ENCODE measurements around the gene WTAP.
"Not testable (repeated sequence)": the region's sequence is repeated elsewhere in the genome, so short reads cannot be mapped to it uniquely, and the experiment has no call there.

The WTAP gene

GRCh38 chr6:159719287-159719686 is 8.0 kb upstream of the WTAP start:
- DNase-seq (ENCODE audit: low read depth), result peak; percentile 22
- no peak for TF ChIP-seq CTCF (conservative IDR thresholded peaks at IDR 0.05; ENCODE audit: control insufficient read depth, insufficient read depth, low read depth, low read length)
- H3K4me3 ChIP-seq (ENCODE audit: control insufficient read depth, low read depth, low read length), result no peak overlapping the region

GRCh38 chr6:159720708-159721107 is 6.6 kb upstream of the WTAP start:
- peak; percentile 26 for TF ChIP-seq CTCF (conservative IDR thresholded peaks at IDR 0.05; ENCODE audit: control insufficient read depth, insufficient read depth, low read depth, low read length)
- H3K4me3 ChIP-seq (ENCODE audit: control insufficient read depth, low read depth, low read length), result no peak overlapping the region
- DNase-seq (ENCODE audit: low read depth), result peak; percentile 40

- not testable (repeated sequence) for DNase-seq (ENCODE audit: low read depth); H3K4me3 ChIP-seq (ENCODE audit: control insufficient read depth, low read depth, low read length)
These were observed 5.3 kb upstream of the WTAP start for GRCh38 chr6:159721981-159722380.

GRCh38 chr6:159722655-159723054 is 4.7 kb upstream of the WTAP start:
- TF ChIP-seq CTCF (conservative IDR thresholded peaks at IDR 0.05; ENCODE audit: control insufficient read depth, insufficient read depth, low read depth, low read length), result no peak
- DNase-seq (ENCODE audit: low read depth), result no peak
- no peak overlapping the region for H3K4me3 ChIP-seq (ENCODE audit: control insufficient read depth, low read depth, low read length)

- TF ChIP-seq CTCF (conservative IDR thresholded peaks at IDR 0.05; ENCODE audit: control insufficient read depth, insufficient read depth, low read depth, low read length), result no peak
- no peak for DNase-seq (ENCODE audit: low read depth)
- H3K4me3 ChIP-seq (ENCODE audit: control insufficient read depth, low read depth, low read length), result no peak overlapping the region
These were observed 4.0 kb upstream of the WTAP start for GRCh38 chr6:159723259-159723658.

- no peak for TF ChIP-seq CTCF (conservative IDR thresholded peaks at IDR 0.05; ENCODE audit: control insufficient read depth, insufficient read depth, low read depth, low read length)
- no peak overlapping the region for H3K4me3 ChIP-seq (ENCODE audit: control insufficient read depth, low read depth, low read length)
- DNase-seq (ENCODE audit: low read depth), result no peak
These were observed 2.5 kb upstream of the WTAP start for GRCh38 chr6:159724778-159725177.

- not testable (repeated sequence) for H3K4me3 ChIP-seq (ENCODE audit: control insufficient read depth, low read depth, low read length); DNase-seq (ENCODE audit: low read depth)
These were observed 2.1 kb upstream of the WTAP start for GRCh38 chr6:159725208-159725607.

GRCh38 chr6:159726255-159726917 is 920 bp upstream of the WTAP start:
- peak; percentile 15 for DNase-seq (ENCODE audit: low read depth)
- H3K4me3 ChIP-seq (ENCODE audit: control insufficient read depth, low read depth, low read length), result peak overlapping the region; percentile 91
- no peak for TF ChIP-seq CTCF (conservative IDR thresholded peaks at IDR 0.05; ENCODE audit: control insufficient read depth, insufficient read depth, low read depth, low read length)

Measured in fibroblast of mammary gland (primary cell).